Suppressor macrophage treated with lipopolysaccharide for 1 hour (primary cell): ENCODE measurements around the gene IGLL5.
A peak's percentile ranks its signal among the peaks of the same experiment; 100 is the strongest.

ENCODE experiments used
- DNase-seq, 3 donors: peaks; one replicate each; pipeline ENCODE4 v3.0.0-alpha.2; 2020 to 2022

The IGLL5 gene

GRCh38 chr22:22928666-22929380 is 41.2 kb downstream of the IGLL5 start:
- DNase-seq, result peak; percentile 90 to 93 (median 92)

GRCh38 chr22:22929381-22930221 is 42.0 kb downstream of the IGLL5 start:
- peak; percentile 36 to 40 (median 38) for DNase-seq

- DNase-seq, result no peak
Measured at GRCh38 chr22:22930222-22930497, 42.5 kb downstream of the IGLL5 start.

GRCh38 chr22:22930571-22931556 is 43.2 kb downstream of the IGLL5 start:
- DNase-seq, result no peak

GRCh38 chr22:22931557-22932270 is 44.1 kb downstream of the IGLL5 start:
- no peak for DNase-seq

- DNase-seq, result no peak
Measured at GRCh38 chr22:22932512-22932941, 44.9 kb downstream of the IGLL5 start.

- DNase-seq, result no peak
Measured at GRCh38 chr22:22933100-22933806, 45.6 kb downstream of the IGLL5 start.

GRCh38 chr22:22933807-22934542 is 46.4 kb downstream of the IGLL5 start:
- DNase-seq, result no peak

- no peak for DNase-seq
Measured at GRCh38 chr22:22934543-22935055, 47.0 kb downstream of the IGLL5 start.

GRCh38 chr22:22935056-22935545 is 47.5 kb downstream of the IGLL5 start:
- no peak for DNase-seq

- peak; percentile 67 to 72 (median 70) for DNase-seq
Measured at GRCh38 chr22:22935546-22936157, 48.0 kb downstream of the IGLL5 start.

- no peak for DNase-seq
Measured at GRCh38 chr22:22936180-22936914, 48.7 kb downstream of the IGLL5 start.

- DNase-seq, result no peak
Measured at GRCh38 chr22:22936915-22937656, 49.5 kb downstream of the IGLL5 start.

GRCh38 chr22:22937894-22938480 is 50.4 kb downstream of the IGLL5 start:
- no peak for DNase-seq

GRCh38 chr22:22938672-22939587 is 51.3 kb downstream of the IGLL5 start:
- no peak for DNase-seq

- no peak for DNase-seq
Measured at GRCh38 chr22:22939588-22940368, 52.2 kb downstream of the IGLL5 start.
